Stimulated activated CD8-positive, alpha-beta memory T cell treated with anti-CD3 and anti-CD28 coated beads, Interleukin-2, amount 100 ng/mL, for 1 hour (primary cell): ENCODE measurements around the gene TUBA3D.
"Not testable (repeated sequence)": the region's sequence is repeated elsewhere in the genome, so short reads cannot be mapped to it uniquely, and the experiment has no call there.

ENCODE experiments used
- DNase-seq, 2 donors: peaks; one replicate each; pipeline ENCODE4 v3.0.0-alpha.2; 2020; ENCODE audit warnings: low read depth in 2 of 2

TUBA3D gene

GRCh38 chr2:131475831-131476230 is at the start of gene TUBA3D:
TUBA3D (plus strand) TSS chr2:131476119; CDS start chr2:131476200, 81 bp downstream.
- no peak for DNase-seq

- no peak for DNase-seq
These were observed 49.2 kb upstream of the TUBA3D start for GRCh38 chr2:131426727-131427126.

GRCh38 chr2:131431336-131431735 is 44.6 kb upstream of the TUBA3D start:
- no peak for DNase-seq

- not testable (repeated sequence) for DNase-seq
These were observed 35.0 kb upstream of the TUBA3D start for GRCh38 chr2:131440742-131441468.

GRCh38 chr2:131444736-131445514 is 31.0 kb upstream of the TUBA3D start:
- not testable (repeated sequence) for DNase-seq

GRCh38 chr2:131445515-131445797 is 30.5 kb upstream of the TUBA3D start:
- not testable (repeated sequence) for DNase-seq

GRCh38 chr2:131445896-131446295 is 30.0 kb upstream of the TUBA3D start:
- no peak for DNase-seq

GRCh38 chr2:131447981-131448380 is 27.9 kb upstream of the TUBA3D start:
- not testable (repeated sequence) for DNase-seq

- DNase-seq = not testable (repeated sequence)
These were observed 24.5 kb upstream of the TUBA3D start for GRCh38 chr2:131451265-131451949.

- not testable (repeated sequence) for DNase-seq
These were observed 21.0 kb upstream of the TUBA3D start for GRCh38 chr2:131454914-131455313.

GRCh38 chr2:131467722-131468121 is 8.2 kb upstream of the TUBA3D start:
- not testable (repeated sequence) for DNase-seq

GRCh38 chr2:131470944-131471343 is 5.0 kb upstream of the TUBA3D start:
- DNase-seq = not testable (repeated sequence)

- not testable (repeated sequence) for DNase-seq
These were observed 4.3 kb upstream of the TUBA3D start for GRCh38 chr2:131471624-131472023.

GRCh38 chr2:131473266-131473665 is 2.7 kb upstream of the TUBA3D start:
- DNase-seq = not testable (repeated sequence)

GRCh38 chr2:131476363-131476762 is 444 bp downstream of the TUBA3D start:
- DNase-seq = not testable (repeated sequence)

GRCh38 chr2:131477227-131477626 is 1.3 kb downstream of the TUBA3D start:
- not testable (repeated sequence) for DNase-seq

- not testable (repeated sequence) for DNase-seq
These were observed 2.3 kb downstream of the TUBA3D start for GRCh38 chr2:131478074-131478849.

- not testable (repeated sequence) for DNase-seq
These were observed 3.0 kb downstream of the TUBA3D start for GRCh38 chr2:131478850-131479461.

- DNase-seq = not testable (repeated sequence)
These were observed 4.4 kb downstream of the TUBA3D start for GRCh38 chr2:131480351-131480750.

GRCh38 chr2:131482506-131483155 is 6.7 kb downstream of the TUBA3D start:
- DNase-seq = not testable (repeated sequence)
